ENCODE data around the gene PCNX4.

PCNX4 gene

DNA sequence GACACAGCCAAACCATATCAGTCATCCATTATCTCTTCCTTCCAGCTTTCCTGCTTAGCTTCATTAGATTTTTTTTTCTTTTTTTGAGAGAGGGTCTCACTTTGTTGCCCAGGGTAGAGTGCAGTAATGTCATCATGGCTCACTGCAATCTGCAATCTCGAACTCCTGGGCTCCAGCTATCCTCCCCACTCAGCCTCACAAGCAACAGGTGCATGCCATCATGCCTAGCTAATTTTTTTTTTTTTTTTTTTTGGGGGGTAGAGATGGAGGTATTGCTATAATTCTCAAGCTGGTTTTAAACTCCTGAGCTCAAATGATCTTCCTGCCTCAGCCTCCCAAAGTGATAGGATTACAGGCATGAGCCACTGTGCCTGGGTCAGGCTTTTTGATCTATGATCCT is 119.0 kb downstream of the PCNX4 start:
- no peak for DNase-seq

- DNase-seq = no peak
Observed at GRCh38 chr14:60211153-60211552, 119.4 kb downstream of the PCNX4 start.

- no peak for DNase-seq
Observed at GRCh38 chr14:60212503-60213371, 121.0 kb downstream of the PCNX4 start.

DNA sequence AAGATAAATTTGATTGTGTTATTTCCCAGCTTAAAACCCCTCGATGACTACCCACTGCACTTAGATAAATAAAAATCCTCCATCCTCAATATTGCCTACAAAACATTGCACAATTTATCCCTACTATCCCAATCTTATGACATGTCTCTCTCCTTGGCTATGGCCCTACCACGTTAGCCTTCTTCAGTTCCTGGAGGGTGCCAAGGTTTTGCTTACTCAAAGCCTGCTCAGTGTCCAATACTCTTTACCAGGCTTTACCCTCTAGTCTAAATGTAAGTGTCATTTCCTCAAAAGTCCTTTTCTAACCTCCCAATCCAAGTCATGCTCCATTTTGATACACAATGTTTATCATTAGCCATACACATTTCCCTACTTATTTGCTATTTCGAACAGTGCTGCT is 122.3 kb downstream of the PCNX4 start:
- no peak for DNase-seq

- DNase-seq = no peak
Observed at GRCh38 chr14:60214415-60215126, 122.8 kb downstream of the PCNX4 start.

DNA sequence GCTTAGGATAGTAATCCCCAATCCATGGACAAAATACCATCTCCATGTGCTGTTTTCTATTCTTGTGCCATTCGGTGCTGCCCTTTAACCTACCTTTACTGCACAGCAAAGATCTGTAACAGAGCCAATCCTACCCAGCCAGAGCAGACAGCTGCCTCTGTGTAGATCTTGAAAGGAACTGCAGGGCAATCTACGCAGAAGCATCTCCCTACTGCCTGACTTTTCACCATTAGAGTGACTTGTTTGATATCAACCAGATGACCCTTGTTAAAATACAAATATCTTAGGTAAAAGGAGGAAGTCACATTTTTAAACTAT is 123.4 kb downstream of the PCNX4 start:
- no peak for DNase-seq

- DNase-seq = no peak
Observed at GRCh38 chr14:60215520-60216420, 124.0 kb downstream of the PCNX4 start.

DNA sequence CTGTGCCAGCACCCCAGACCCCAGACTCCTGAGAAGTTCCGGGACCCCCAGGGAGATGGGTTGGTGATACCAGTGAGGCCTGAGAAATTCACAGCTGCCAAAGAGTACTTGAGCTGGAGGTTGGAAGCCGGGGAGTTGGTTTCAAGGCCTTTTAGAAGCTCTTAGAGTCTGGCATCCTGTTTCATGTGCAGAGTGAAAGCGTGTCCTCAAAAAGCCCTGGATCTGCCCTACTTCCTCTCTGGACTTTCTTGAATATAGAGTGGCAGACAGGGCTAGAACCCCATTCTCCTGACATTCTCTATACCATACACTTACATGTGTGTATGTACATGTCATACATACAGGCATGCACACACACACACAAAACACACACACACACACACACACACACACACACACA is 126.0 kb downstream of the PCNX4 start:
- no peak for DNase-seq
